Peyer's patch (tissue), 4 donors: ENCODE results near the gene NPEPL1.

Experiments used
- CTCF ChIP-seq, 6 experiments: fragments of 450-650 bp in 4 of 6; fragments of 200-600 bp in 2 of 6; sonication (generic) in 1 of 6; IDR thresholded peaks; one replicate each; pipeline ENCODE4 v1.5.1; 2017 to 2019; ENCODE audit warnings: antibody characterized with exemption in 6 of 6, mild to moderate bottlenecking in 3 of 6, moderate library complexity in 1 of 6
- POLR2A ChIP-seq, 2 donors: fragments of 450-650 bp; IDR thresholded peaks; one replicate each; pipeline ENCODE4 v1.5.1; 2017; ENCODE audit warnings: antibody characterized with exemption in 2 of 2, mild to moderate bottlenecking in 2 of 2, moderate library complexity in 2 of 2

GRCh38 chr20:58670102-58670501, 22.5 kb upstream of the NPEPL1 start:
- TF ChIP-seq CTCF (IDR thresholded peaks at IDR 0.05) (no peak), POLR2A (IDR thresholded peaks at IDR 0.05) (no peak)
